ENCODE data around the gene ACVR1. TPM values are rescaled to one million over a fixed set of nuclear protein-coding genes. Genes with fewer than 3 reads are reported as not detected.

The ACVR1 gene
- total and polyA plus RNA-seq, 9 of the 15 experiments (the other 6 are each of a cell fraction or from before 2014, with no cell fraction given) = 3.8 to 14.3 (median 6.9) TPM

GRCh38 chr2:157840568-157841156 lies 35.5 kb downstream of the ACVR1 start (continued):
- TF ChIP-seq ZNF740 (CRISPR knock-in tag; IDR thresholded peaks at IDR 0.05) (no peak), ZNF740 (tag; IDR thresholded peaks at IDR 0.05) (no peak), ZNF436 (CRISPR knock-in tag; IDR thresholded peaks at IDR 0.05) (no peak), SAP30 (IDR thresholded peaks at IDR 0.05; ENCODE audit: borderline replicate concordance, insufficient read depth, low read depth, low read length, poor library complexity, severe bottlenecking) (no peak), MEIS2 (IDR thresholded peaks at IDR 0.05; ENCODE audit: partially characterized antibody) (peak; percentile 74), CBFA2T3 (IDR thresholded peaks at IDR 0.05) (peak; percentile 58)
- TF ChIP-seq, protein P1, sequence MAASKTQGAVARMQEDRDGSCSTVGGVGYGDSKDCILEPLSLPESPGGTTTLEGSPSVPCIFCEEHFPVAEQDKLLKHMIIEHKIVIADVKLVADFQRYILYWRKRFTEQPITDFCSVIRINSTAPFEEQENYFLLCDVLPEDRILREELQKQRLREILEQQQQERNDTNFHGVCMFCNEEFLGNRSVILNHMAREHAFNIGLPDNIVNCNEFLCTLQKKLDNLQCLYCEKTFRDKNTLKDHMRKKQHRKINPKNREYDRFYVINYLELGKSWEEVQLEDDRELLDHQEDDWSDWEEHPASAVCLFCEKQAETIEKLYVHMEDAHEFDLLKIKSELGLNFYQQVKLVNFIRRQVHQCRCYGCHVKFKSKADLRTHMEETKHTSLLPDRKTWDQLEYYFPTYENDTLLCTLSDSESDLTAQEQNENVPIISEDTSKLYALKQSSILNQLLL (CRISPR knock-in tag; IDR thresholded peaks at IDR 0.05; ENCODE audit: borderline replicate concordance) = no peak

DNA sequence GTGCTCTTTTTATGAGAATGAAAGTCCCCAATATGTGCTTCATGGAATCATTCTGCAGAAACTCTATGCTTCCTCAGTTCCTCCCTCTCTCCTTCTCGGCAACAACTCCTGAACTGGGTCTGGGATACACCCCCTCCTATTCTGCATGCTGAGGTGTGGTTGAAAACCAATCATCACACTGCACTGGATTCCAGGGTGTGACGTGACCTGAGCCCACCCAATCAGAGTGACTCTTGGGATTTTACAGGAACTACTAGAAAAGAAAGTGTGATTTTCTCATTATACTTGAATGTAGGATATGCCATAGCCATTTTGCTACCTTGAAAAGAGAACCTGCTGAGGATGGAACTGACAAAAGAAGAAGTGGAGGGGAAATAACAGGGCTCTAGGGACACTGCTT lies 36.3 kb downstream of the ACVR1 start:
- Histone ChIP-seq H3K79me2 (ENCODE audit: control insufficient read depth, insufficient read depth, low read length) (peaks cover 19% of the 10 kb centered on the region; the same call in 2 of the 3 replicates), H3K4me3 (no peak overlapping the region), H3K9me1 (ENCODE audit: control insufficient read depth, insufficient read depth, low read length) (no peaks in the 10 kb centered on the region), H3K9me3 (replicated peaks; ENCODE audit: control insufficient read depth, insufficient read depth, low read depth, low read length) (no peaks in the 10 kb centered on the region), H3K27ac (ENCODE audit: extremely low read depth, low read depth, low read length) (peak overlapping the region; percentile 93; the same call in 2 of the 3 replicates), H3K36me3 (ENCODE audit: control insufficient read depth, insufficient read depth, low read length) (no peaks in the 10 kb centered on the region; the same call in 2 of the 3 replicates), H3K4me1 (replicated peaks in 1 of 2; ENCODE audit: control insufficient read depth in 2 of 2, insufficient read depth in 2 of 2, low read length in 2 of 2) (peaks cover 14 to 50% of the 10 kb centered on the region in 2 experiments), H2AFZ (ENCODE audit: low read depth, low read length) (0 out of 2 replicates have a peak overlapping the region, but pooled peaks have one; percentile 8), H4K20me1 (replicated peaks; ENCODE audit: control insufficient read depth, insufficient read depth, low read length) (no peaks in the 10 kb centered on the region), H3K9ac (ENCODE audit: insufficient read depth in 1 of 2, low read depth in 2 of 2, low read length in 2 of 2) (no peak overlapping the region), H3K27me3 (ENCODE audit: control insufficient read depth in 2 of 2, insufficient read depth in 2 of 2, low read length in 2 of 2) (no peaks in the 10 kb centered on the region), H3K4me2 (ENCODE audit: insufficient read depth, low read length) (peak overlapping the region; percentile 92; the same call in 1 of the 2 replicates)
- BruUV-seq (replicated peaks) = no TSS peak
- TF ChIP-seq KDM2B (CRISPR knock-in tag; IDR thresholded peaks at IDR 0.05) (no peak), SP1 (CRISPR knock-in tag; IDR thresholded peaks at IDR 0.05) (0 out of 2 replicates have a peak, but pooled peaks have one; percentile 7)
- DNase-seq (ENCODE audit: extremely low read depth in 1 of 4, low spot score in 3 of 4) = peak in 2 of 4 experiments; percentile 37 to 61
- ChIA-PET CTCF (ENCODE audit: low intra/inter-chr PET ratio) (no interaction called here), POLR2A (interaction anchor here (0.7 to 2.5 kb wide), 5 partner anchors 8 to 37 kb away, joined by 3 to 10 read pairs (median 4); no protein-coding TSS in a partner anchor)
- FAIRE-seq = no peak
- in situ Hi-C loops (cut with MboI) (no loop called here), intact Hi-C loops (cut with micrococcal nuclease) (loop anchor here (5.0 kb wide), 1 partner anchor 167 kb away; no protein-coding TSS in a partner anchor)
- peak; percentile 10; the same call in 2 of the 3 replicates for ATAC-seq
- 63% methylated on average over 2 of the region's 2 CpGs for WGBS (ENCODE audit: insufficient coverage, low coverage, missing lambda C conversion rate)

All from K562 (cell line).